ENCODE data around the gene ST6GALNAC3. TPM values are rescaled to one million over a fixed set of nuclear protein-coding genes. Genes with fewer than 3 reads are reported as not detected.

Gene ST6GALNAC3
- total and polyA plus RNA-seq, 11 donors = 2.5 to 7.7 (median 4.4) TPM

DNA sequence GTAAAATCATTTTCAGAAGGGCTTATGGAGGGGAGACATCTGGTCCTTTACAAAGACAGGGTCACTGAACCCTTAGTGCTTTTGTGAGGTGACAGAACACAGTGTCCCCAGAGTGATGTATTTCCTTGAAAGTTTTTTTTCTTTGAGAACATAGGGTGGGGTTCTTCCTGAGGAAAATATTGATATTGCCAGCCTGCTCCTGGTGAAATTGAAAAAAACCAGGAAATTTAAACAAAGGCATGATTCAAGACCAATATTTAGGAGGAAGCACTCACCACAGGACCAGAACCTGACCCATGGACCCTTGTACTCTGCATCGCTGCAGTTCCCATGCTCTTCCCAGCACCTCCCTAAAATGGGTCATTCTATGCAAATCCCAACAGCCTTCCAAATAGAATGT is 63.7 kb downstream of the ST6GALNAC3 start:
- WGBS, 4 donors = 50 to 82% (median 68%) methylated on average over 1 of the region's 1 CpG
- Histone ChIP-seq H3K4me1 (peaks cover 0 to 59% (median 12%) of the 10 kb centered on the region in 12 donors), H3K27ac (peak overlapping the region; percentile 59 to 87 (median 80)), H3K27me3 (no peaks in the 10 kb centered on the region), H3K36me3 (no peaks in the 10 kb centered on the region), H3K4me3 (no peak overlapping the region), H3K9me3 (no peaks in the 10 kb centered on the region)
- TF ChIP-seq POLR2A (IDR thresholded peaks at IDR 0.05) (no peak), CTCF (IDR thresholded peaks at IDR 0.05) (no peak)
- intact Hi-C loops (cut with DNase I) = loop anchor here in 4 of 10 donors (2.0 to 5.0 kb wide), 2 partner anchors 63 to 66 kb away; partner anchors contain the start of gene ST6GALNAC3 (in 4 of the 4)
- peak in 1 of 5 donors; percentile 32 for DNase-seq
- ATAC-seq = peak; percentile 81 to 93 (median 85)

- TF ChIP-seq POLR2A (IDR thresholded peaks at IDR 0.05) (no peak), CTCF (IDR thresholded peaks at IDR 0.05) (no peak)
- Histone ChIP-seq H3K9me3 (no peaks in the 10 kb centered on the region), H3K27me3 (no peaks in the 10 kb centered on the region), H3K4me3 (no peak overlapping the region), H3K27ac (peak overlapping the region; percentile 15 to 87 (median 76)), H3K36me3 (no peaks in the 10 kb centered on the region), H3K4me1 (peaks cover 0 to 59% (median 12%) of the 10 kb centered on the region in 12 donors)
- 36 to 50% (median 44%) methylated on average over 1 of the region's 1 CpG for WGBS, 4 donors
- ATAC-seq (no peak), DNase-seq (no peak)
- intact Hi-C loops (cut with DNase I) = loop anchor here in 1 of 10 donors (2.0 kb wide), 1 partner anchor 65 kb away; the partner anchor contains the start of gene ST6GALNAC3
These were observed 65.7 kb downstream of the ST6GALNAC3 start for GRCh38 chr1:76140227-76140626.

DNA sequence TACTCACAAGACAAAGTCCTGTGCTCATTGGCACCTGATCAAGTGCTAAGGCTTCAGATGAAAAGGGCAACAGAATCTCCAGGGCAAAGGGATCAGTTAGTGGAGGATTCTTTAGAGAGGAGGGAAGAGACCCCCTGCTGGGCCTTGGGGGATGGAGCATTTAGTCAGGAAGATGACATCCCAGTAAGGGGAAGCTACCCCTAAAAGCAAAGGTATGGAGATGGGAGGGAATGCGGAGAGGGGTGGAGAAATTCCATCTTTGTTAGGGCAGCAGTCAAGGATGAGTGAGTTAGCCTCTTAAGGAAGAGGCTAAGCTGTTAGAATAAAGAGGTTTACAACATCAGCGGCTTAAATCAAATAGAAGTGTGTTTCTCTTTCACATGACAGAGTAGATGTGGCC is 67.4 kb downstream of the ST6GALNAC3 start:
- intact Hi-C loops (cut with DNase I) = loop anchor here in 1 of 10 donors (2.0 kb wide), 1 partner anchor 67 kb away; the partner anchor contains the start of gene ST6GALNAC3
- TF ChIP-seq POLR2A (IDR thresholded peaks at IDR 0.05) = no peak
- TF ChIP-seq CTCF (IDR thresholded peaks at IDR 0.05) = no peak
- DNase-seq (no peak), ATAC-seq (no peak)
- no peaks in the 10 kb centered on the region for H3K36me3 ChIP-seq
- H3K4me1 ChIP-seq = peaks cover 0 to 51% (median 11%) of the 10 kb centered on the region in 12 donors
- 95 to 98% (median 96%) methylated on average over 2 of the region's 2 CpGs for WGBS, 4 donors
- H3K4me3 ChIP-seq = no peak overlapping the region
- H3K9me3 ChIP-seq = no peaks in the 10 kb centered on the region
- peak overlapping the region in 5 of 12 donors; percentile 1 to 80 (median 20) for H3K27ac ChIP-seq
- no peaks in the 10 kb centered on the region for H3K27me3 ChIP-seq

DNA sequence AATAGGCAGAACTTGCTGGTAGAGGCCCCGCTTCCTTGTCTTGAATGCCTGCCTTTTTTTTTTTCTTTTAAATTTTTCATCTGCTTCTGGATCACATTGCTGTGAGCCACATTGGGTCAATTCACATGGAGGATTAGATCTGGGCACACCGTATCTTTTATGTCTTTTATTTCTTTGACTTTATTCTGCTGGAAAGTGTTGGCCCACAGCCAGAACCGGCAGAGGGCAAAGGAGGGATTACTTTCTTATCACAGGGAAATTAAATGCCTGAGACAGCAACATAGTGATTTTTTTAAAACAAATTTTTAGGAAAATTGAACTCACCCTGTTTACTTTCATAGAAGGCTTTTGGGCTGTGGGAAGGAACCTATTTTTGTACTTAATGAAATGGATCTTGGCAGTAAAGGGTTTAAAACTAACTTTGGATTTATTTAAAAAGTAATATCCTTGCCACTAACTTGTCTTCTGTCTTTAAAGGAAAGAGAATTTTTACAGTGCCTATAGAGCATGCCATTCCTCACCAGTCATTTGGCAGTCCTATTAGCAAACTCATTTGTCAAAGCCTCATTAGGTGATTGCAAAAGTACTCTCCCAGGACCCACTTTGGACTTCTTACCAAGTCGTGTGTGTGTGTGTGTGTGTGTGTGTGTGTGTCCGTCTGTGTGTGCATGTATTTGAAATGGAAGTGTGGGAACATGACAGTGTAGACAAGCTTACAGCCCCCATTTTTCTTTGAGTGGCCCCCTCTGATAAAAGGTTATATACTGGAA is 68.4 kb downstream of the ST6GALNAC3 start:
- no peak for DNase-seq
- H3K27me3 ChIP-seq = peaks cover 0 to 2% (median 0%) of the 10 kb centered on the region in 9 donors
- peaks cover 0 to 41% (median 8%) of the 10 kb centered on the region in 12 donors for H3K4me1 ChIP-seq
- H3K27ac ChIP-seq = no peak overlapping the region
- intact Hi-C loops (cut with DNase I) = no loop called here
- no peak for ATAC-seq
- no peaks in the 10 kb centered on the region for H3K9me3 ChIP-seq
- H3K36me3 ChIP-seq = no peaks in the 10 kb centered on the region
- 39 to 56% (median 47%) methylated on average over 5 of the region's 5 CpGs for WGBS, 4 donors
- TF ChIP-seq CTCF (IDR thresholded peaks at IDR 0.05) = no peak
- TF ChIP-seq POLR2A (IDR thresholded peaks at IDR 0.05) = no peak
- no peak overlapping the region for H3K4me3 ChIP-seq

Measured in heart left ventricle (tissue), 16 donors.